DND-41 (cell line): Measurements from ENCODE around the gene MFAP3L.
"Not testable (repeated sequence)": the region's sequence is repeated elsewhere in the genome, so short reads cannot be mapped to it uniquely, and the experiment has no call there.

Experiments
- ATAC-seq: fragments of 200-7000 bp; cut with Tn5 transposase; 3 replicates; pipeline ENCODE4 v1.9.1; 2021; ENCODE audit warnings: low read depth; ENCODE audit not compliant: insufficient read depth
- DNase-seq: peaks from one replicate; pipeline ENCODE4 v3.0.0-alpha.2; 2020
- H2AFZ ChIP-seq: 2 replicates; pipeline ENCODE4 v1.6.0; 2012; ENCODE audit warnings: low read depth, low read length
- H3K27ac ChIP-seq: 2 replicates; pipeline ENCODE4 v1.5.1; 2012; ENCODE audit warnings: low read length, inconsistent platforms
- H3K27me3 ChIP-seq: fragments of 200-600 bp; sonication (generic); 2 replicates; pipeline ENCODE4 v1.6.0; 2012; ENCODE audit warnings: low read length, mild to moderate bottlenecking, inconsistent platforms; ENCODE audit not compliant: insufficient read depth, poor library complexity
- H3K36me3 ChIP-seq: 2 replicates; pipeline ENCODE4 v1.5.1; 2012; ENCODE audit warnings: low read length, inconsistent platforms; ENCODE audit not compliant: insufficient read depth
- H3K4me1 ChIP-seq: 2 replicates; pipeline ENCODE4 v1.5.1; 2012; ENCODE audit warnings: mild to moderate bottlenecking, low read length; ENCODE audit not compliant: insufficient read depth
- H3K4me2 ChIP-seq: 2 replicates; pipeline ENCODE4 v1.6.0; 2012; ENCODE audit warnings: mild to moderate bottlenecking, moderate library complexity, low read length, inconsistent platforms; ENCODE audit not compliant: insufficient read depth
- H3K4me3 ChIP-seq, 2 experiments: fragments of 200-600 bp in 1 of 2; shearing (Covaris generic) in 1 of 2; 2 replicates each; pipeline ENCODE4 v1.5.1; 2012 to 2016; ENCODE audit warnings: inconsistent platforms in 2 of 2, low read length in 2 of 2, mild to moderate bottlenecking in 2 of 2, low read depth in 1 of 2, moderate library complexity in 1 of 2
- H3K79me2 ChIP-seq: 2 replicates; pipeline ENCODE4 v1.6.0; 2012; ENCODE audit warnings: low read length, inconsistent platforms; ENCODE audit not compliant: insufficient read depth
- H3K9ac ChIP-seq: 2 replicates; pipeline ENCODE4 v1.6.0; 2012; ENCODE audit warnings: low read depth, mild to moderate bottlenecking, inconsistent platforms, low read length, moderate library complexity
- H3K9me3 ChIP-seq: 2 replicates; pipeline ENCODE4 v1.5.1; 2012; ENCODE audit warnings: low read length, moderate library complexity, mild to moderate bottlenecking, inconsistent platforms; ENCODE audit not compliant: insufficient read depth, severe bottlenecking
- H4K20me1 ChIP-seq: 2 replicates; pipeline ENCODE4 v1.6.0; 2012; ENCODE audit warnings: low read length; ENCODE audit not compliant: insufficient read depth
- EZH2 ChIP-seq: IDR thresholded peaks from 3 replicates; pipeline ENCODE4 v1.6.1; 2012; ENCODE audit warnings: borderline replicate concordance, low read depth, mild to moderate bottlenecking, moderate library complexity, low read length, inconsistent platforms; ENCODE audit not compliant: severe bottlenecking
- TF ChIP-seq, protein P1 (sequence below): IDR thresholded peaks from 2 replicates; pipeline ENCODE4 v1.5.1; 2012; ENCODE audit warnings: borderline replicate concordance, low read length, moderate library complexity, mild to moderate bottlenecking; ENCODE audit not compliant: poor library complexity, severe bottlenecking; ENCODE audit errors: extremely low read depth

Gene MFAP3L

DNA sequence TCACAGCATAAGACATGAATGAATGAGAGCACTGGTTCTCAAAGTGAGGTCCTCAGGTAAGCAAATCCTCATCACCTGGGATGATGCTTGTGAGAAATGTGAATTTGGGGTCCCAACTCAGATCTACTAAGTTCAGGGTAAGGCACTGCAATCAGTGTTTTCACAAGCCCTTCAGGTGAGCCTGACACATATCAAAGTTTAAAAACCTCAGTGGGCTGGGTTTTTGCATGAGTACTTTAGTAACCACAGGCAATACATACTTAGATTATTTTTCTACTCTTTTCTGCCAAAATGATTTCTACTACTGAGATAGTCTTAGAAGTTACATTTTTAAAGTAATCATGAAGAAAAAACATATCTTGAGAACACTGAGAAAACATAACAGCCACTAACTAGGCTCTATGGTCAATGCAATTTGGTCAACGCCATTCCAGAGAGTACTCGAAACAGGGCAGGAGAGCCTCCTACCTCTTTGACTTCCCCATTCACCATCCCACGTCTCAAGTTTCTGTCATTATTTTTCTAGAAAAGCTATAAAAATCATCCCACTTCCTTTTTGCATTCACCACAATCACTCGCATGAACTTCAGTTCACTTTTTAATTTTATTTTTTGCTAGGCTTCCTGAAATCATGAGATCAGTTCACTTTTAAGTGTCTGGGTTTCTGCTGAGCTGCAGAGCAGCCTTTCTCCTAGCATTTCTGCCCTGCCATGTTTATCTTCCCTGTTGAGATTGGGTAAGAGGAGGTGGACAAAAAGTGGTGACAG is 73.8 kb downstream of the MFAP3L start:
- Histone ChIP-seq H3K4me3 (no peak overlapping the region), H3K9me3 (no peaks in the 10 kb centered on the region), H4K20me1 (no peaks in the 10 kb centered on the region), H3K4me1 (no peaks in the 10 kb centered on the region), H3K36me3 (no peaks in the 10 kb centered on the region), H3K9ac (no peak overlapping the region), H3K79me2 (no peaks in the 10 kb centered on the region), H3K4me2 (no peak overlapping the region), H3K27ac (no peak overlapping the region), H2AFZ (no peak overlapping the region), H3K27me3 (no peaks in the 10 kb centered on the region)
- no peak for DNase-seq
- no peak for ATAC-seq
- no peak for TF ChIP-seq EZH2
- TF ChIP-seq, protein P1, sequence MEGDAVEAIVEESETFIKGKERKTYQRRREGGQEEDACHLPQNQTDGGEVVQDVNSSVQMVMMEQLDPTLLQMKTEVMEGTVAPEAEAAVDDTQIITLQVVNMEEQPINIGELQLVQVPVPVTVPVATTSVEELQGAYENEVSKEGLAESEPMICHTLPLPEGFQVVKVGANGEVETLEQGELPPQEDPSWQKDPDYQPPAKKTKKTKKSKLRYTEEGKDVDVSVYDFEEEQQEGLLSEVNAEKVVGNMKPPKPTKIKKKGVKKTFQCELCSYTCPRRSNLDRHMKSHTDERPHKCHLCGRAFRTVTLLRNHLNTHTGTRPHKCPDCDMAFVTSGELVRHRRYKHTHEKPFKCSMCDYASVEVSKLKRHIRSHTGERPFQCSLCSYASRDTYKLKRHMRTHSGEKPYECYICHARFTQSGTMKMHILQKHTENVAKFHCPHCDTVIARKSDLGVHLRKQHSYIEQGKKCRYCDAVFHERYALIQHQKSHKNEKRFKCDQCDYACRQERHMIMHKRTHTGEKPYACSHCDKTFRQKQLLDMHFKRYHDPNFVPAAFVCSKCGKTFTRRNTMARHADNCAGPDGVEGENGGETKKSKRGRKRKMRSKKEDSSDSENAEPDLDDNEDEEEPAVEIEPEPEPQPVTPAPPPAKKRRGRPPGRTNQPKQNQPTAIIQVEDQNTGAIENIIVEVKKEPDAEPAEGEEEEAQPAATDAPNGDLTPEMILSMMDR, result no peak

DNA sequence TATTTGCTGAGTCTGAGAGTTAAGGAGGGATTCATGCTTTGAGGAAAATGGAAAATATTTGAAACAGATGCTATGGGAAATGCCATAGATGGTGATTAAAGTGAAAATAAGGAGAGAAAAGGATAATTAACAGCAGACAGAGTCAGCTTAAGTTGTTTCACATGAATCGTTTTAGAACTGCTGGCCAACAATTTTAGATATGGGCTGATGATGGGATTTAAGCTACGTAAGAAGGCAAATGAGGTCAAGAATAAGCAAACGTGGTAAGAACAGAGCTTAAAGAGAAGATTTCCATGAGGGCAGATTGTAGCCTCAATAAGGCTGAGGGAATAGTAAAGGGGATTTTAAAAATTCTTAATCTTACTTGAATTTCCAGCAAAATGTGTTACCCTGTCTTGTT is 77.9 kb downstream of the MFAP3L start:
- H3K27me3 ChIP-seq, result no peaks in the 10 kb centered on the region
- H4K20me1 ChIP-seq, result no peaks in the 10 kb centered on the region
- H3K9ac ChIP-seq, result no peak overlapping the region
- no peak overlapping the region for H3K4me2 ChIP-seq
- no peaks in the 10 kb centered on the region for H3K4me1 ChIP-seq
- TF ChIP-seq, protein P1, result no peak
- TF ChIP-seq EZH2, result no peak
- ATAC-seq (no peak), DNase-seq (no peak)
- no peak overlapping the region for H2AFZ ChIP-seq
- no peak overlapping the region for H3K4me3 ChIP-seq
- no peaks in the 10 kb centered on the region for H3K9me3 ChIP-seq
- no peak overlapping the region for H3K27ac ChIP-seq
- H3K79me2 ChIP-seq, result no peaks in the 10 kb centered on the region
- no peaks in the 10 kb centered on the region for H3K36me3 ChIP-seq

DNA sequence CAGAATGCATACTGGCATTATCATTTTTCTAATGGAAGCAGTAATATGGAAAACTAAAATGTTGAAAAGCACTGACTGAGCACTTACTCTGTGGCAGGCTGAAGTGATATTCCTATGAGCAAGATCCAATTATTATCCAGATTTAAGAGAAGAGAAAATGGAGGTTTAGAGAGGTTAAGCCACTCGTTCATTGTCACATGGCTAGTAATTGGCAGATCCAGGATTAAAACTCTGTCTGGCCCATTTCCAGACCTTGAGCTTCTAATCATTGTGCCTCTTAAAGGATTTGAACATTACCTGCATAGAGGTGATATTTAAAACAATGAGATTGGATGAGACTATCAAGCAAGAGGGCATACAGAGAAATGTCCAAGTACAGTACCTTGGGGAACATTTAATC is 80.6 kb downstream of the MFAP3L start:
- H3K27me3 ChIP-seq, result no peaks in the 10 kb centered on the region
- no peak overlapping the region for H3K4me2 ChIP-seq
- no peak overlapping the region for H3K4me3 ChIP-seq
- no peaks in the 10 kb centered on the region for H3K79me2 ChIP-seq
- H3K4me1 ChIP-seq, result no peaks in the 10 kb centered on the region
- ATAC-seq (no peak), DNase-seq (no peak)
- no peaks in the 10 kb centered on the region for H4K20me1 ChIP-seq
- H2AFZ ChIP-seq, result no peak overlapping the region; the same call in 1 of the 2 replicates
- H3K9me3 ChIP-seq, result no peaks in the 10 kb centered on the region
- no peak overlapping the region for H3K9ac ChIP-seq
- TF ChIP-seq, protein P1, result no peak
- no peak for TF ChIP-seq EZH2
- no peak overlapping the region for H3K27ac ChIP-seq
- no peaks in the 10 kb centered on the region for H3K36me3 ChIP-seq

DNA sequence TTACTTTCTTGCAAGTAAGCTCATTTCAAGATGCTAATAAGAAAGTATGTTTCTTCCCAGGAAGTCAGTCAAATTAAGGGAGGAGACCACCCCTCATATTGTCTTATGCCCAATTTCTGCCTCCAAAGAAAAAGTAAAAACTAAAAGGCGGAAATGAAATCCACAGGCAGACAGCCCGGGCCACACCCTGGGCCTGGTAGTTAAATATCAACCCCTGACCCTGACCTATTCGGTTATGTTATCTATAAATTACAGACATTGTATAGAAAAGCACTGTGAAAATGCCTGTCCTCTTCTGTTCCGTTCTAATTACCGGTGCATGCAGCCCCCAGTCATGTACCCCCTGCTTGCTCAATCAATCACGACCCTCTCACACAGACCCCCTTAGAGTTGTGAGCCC is 82.6 kb downstream of the MFAP3L start:
- H3K36me3 ChIP-seq, H3K9ac ChIP-seq, H3K4me1 ChIP-seq, H3K4me2 ChIP-seq, H2AFZ ChIP-seq, H3K79me2 ChIP-seq, H3K27ac ChIP-seq, H3K9me3 ChIP-seq, H3K27me3 ChIP-seq, H3K4me3 ChIP-seq, H4K20me1 ChIP-seq, ATAC-seq, DNase-seq: not testable (repeated sequence)
